Measurements from ENCODE around the gene KATNBL1.

The KATNBL1 gene

GRCh38 chr15:34223904-34224596, 14.2 kb upstream of the KATNBL1 start:
- peak overlapping the region; percentile 99 for H3K27ac ChIP-seq
- peak; percentile 42 for TF ChIP-seq CTCF (IDR thresholded peaks at IDR 0.05)
- no peak for TF ChIP-seq ZFX (IDR thresholded peaks at IDR 0.05; ENCODE audit: borderline replicate concordance)

- TF ChIP-seq ZFX (IDR thresholded peaks at IDR 0.05; ENCODE audit: borderline replicate concordance) (no peak), CTCF (IDR thresholded peaks at IDR 0.05) (no peak)
- peak overlapping the region; percentile 62; the same call in 1 of the 2 replicates for H3K27ac ChIP-seq
Measured at GRCh38 chr15:34217587-34218225, 7.8 kb upstream of the KATNBL1 start.

GRCh38 chr15:34216527-34217270, 6.8 kb upstream of the KATNBL1 start:
- TF ChIP-seq ZFX (IDR thresholded peaks at IDR 0.05; ENCODE audit: borderline replicate concordance), result no peak
- no peak for TF ChIP-seq CTCF (IDR thresholded peaks at IDR 0.05)
- peak overlapping the region; percentile 62 for H3K27ac ChIP-seq

GRCh38 chr15:34214135-34214534, 4.2 kb upstream of the KATNBL1 start:
- TF ChIP-seq ZFX (IDR thresholded peaks at IDR 0.05; ENCODE audit: borderline replicate concordance), result no peak
- TF ChIP-seq CTCF (IDR thresholded peaks at IDR 0.05), result no peak
- H3K27ac ChIP-seq, result no peak overlapping the region

- TF ChIP-seq CTCF (IDR thresholded peaks at IDR 0.05), result no peak
- no peak for TF ChIP-seq ZFX (IDR thresholded peaks at IDR 0.05; ENCODE audit: borderline replicate concordance)
- no peak overlapping the region for H3K27ac ChIP-seq
Measured at GRCh38 chr15:34213690-34214089, 3.8 kb upstream of the KATNBL1 start.

- no peak for TF ChIP-seq ZFX (IDR thresholded peaks at IDR 0.05; ENCODE audit: borderline replicate concordance)
- no peak for TF ChIP-seq CTCF (IDR thresholded peaks at IDR 0.05)
- H3K27ac ChIP-seq, result no peak overlapping the region
Measured at GRCh38 chr15:34206011-34206410, 3.9 kb downstream of the KATNBL1 start.

- TF ChIP-seq ZFX (IDR thresholded peaks at IDR 0.05; ENCODE audit: borderline replicate concordance) (no peak), CTCF (IDR thresholded peaks at IDR 0.05) (no peak)
- H3K27ac ChIP-seq, result no peak overlapping the region
Measured at GRCh38 chr15:34203936-34204335, 6.0 kb downstream of the KATNBL1 start.
